Transverse colon (tissue), 4 donors: Measurements from ENCODE around the gene HSPA6.

ENCODE experiments used
- POLR2A ChIP-seq: fragments of 450-650 bp; IDR thresholded peaks from one replicate; pipeline ENCODE4 v1.6.1; 2016; ENCODE audit warnings: antibody characterized with exemption, mild to moderate bottlenecking, moderate library complexity
- POLR2AphosphoS5 ChIP-seq, 3 donors: sonication (generic); formaldehyde crosslinking; IDR thresholded peaks; one replicate each; pipeline ENCODE4 v1.6.1; 2016; ENCODE audit warnings: antibody characterized with exemption in 3 of 3
- TF ChIP-seq, protein P1 (sequence below), 5 experiments: fragments of 200-600 bp in 3 of 5; fragments of 450-650 bp in 2 of 5; sonication (generic) in 3 of 5; IDR thresholded peaks; 1 replicate in 2 of 5; 2 replicates in 3 of 5; pipeline ENCODE4 v1.5.1; 2016 to 2017; ENCODE audit warnings: antibody characterized with exemption in 5 of 5, inconsistent platforms in 3 of 5, mild to moderate bottlenecking in 2 of 5, moderate library complexity in 1 of 5

DNA sequence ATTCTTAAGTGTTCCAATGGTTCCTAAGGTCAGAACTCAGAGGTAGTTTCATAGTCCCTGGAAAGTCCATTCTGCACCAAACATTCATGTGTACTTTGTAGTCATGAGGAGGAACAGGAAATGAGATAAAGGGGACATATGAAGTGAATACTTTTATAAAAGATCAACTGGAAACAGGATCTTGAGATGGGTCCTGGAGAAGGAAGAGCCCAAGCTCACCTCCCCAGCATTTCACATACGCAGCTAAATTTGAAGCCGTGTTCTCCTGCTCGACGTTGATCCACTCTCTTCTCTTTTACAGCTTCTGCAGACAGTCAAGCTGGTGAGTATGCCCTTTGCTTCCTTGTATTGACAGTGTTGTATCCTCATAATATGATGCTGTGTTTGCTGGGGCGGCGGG, 18.7 kb upstream of the HSPA6 start:
- TF ChIP-seq, protein P1, sequence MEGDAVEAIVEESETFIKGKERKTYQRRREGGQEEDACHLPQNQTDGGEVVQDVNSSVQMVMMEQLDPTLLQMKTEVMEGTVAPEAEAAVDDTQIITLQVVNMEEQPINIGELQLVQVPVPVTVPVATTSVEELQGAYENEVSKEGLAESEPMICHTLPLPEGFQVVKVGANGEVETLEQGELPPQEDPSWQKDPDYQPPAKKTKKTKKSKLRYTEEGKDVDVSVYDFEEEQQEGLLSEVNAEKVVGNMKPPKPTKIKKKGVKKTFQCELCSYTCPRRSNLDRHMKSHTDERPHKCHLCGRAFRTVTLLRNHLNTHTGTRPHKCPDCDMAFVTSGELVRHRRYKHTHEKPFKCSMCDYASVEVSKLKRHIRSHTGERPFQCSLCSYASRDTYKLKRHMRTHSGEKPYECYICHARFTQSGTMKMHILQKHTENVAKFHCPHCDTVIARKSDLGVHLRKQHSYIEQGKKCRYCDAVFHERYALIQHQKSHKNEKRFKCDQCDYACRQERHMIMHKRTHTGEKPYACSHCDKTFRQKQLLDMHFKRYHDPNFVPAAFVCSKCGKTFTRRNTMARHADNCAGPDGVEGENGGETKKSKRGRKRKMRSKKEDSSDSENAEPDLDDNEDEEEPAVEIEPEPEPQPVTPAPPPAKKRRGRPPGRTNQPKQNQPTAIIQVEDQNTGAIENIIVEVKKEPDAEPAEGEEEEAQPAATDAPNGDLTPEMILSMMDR (IDR thresholded peaks at IDR 0.05): no peak
- TF ChIP-seq POLR2AphosphoS5 (IDR thresholded peaks at IDR 0.05) (no peak), POLR2A (no peak)
